H9 (cell line): ENCODE results near the gene KLHL2. TPM values are rescaled to one million over a fixed set of nuclear protein-coding genes. Genes with fewer than 3 reads are reported as not detected.
"Not testable (repeated sequence)": the region's sequence is repeated elsewhere in the genome, so short reads cannot be mapped to it uniquely, and the experiment has no call there.

Experiments used
- DNase-seq: peaks from one replicate; pipeline ENCODE4 v3.0.0-alpha.2; 2017
- H2AFZ ChIP-seq: one replicate; pipeline ENCODE4 v1.6.1; 2013; ENCODE audit warnings: mild to moderate bottlenecking, low read length, control low read depth, moderate library complexity
- H2AK5ac ChIP-seq: 2 replicates; pipeline ENCODE4 v1.6.1; 2013; ENCODE audit warnings: low read length, control low read depth, mixed read lengths; ENCODE audit not compliant: insufficient read length
- H2BK120ac ChIP-seq: one replicate; pipeline ENCODE4 v1.6.1; 2013; ENCODE audit warnings: low read depth, mild to moderate bottlenecking, low read length, control low read depth, inconsistent platforms; ENCODE audit not compliant: poor library complexity, severe bottlenecking
- H2BK12ac ChIP-seq: 2 replicates; pipeline ENCODE4 v1.6.1; 2013; ENCODE audit warnings: low read length, control low read depth, mixed read lengths, low read depth; ENCODE audit not compliant: insufficient read length
- H2BK15ac ChIP-seq: 2 replicates; pipeline ENCODE4 v1.6.1; 2013; ENCODE audit warnings: low read depth, low read length, control low read depth
- H2BK20ac ChIP-seq: one replicate; pipeline ENCODE4 v1.6.1; 2013; ENCODE audit warnings: low read depth, mild to moderate bottlenecking, low read length, control low read depth, inconsistent platforms; ENCODE audit not compliant: poor library complexity, severe bottlenecking
- H2BK5ac ChIP-seq: 2 replicates; pipeline ENCODE4 v1.6.1; 2013; ENCODE audit warnings: low read length, control low read depth, mixed read lengths; ENCODE audit not compliant: insufficient read length
- H3K14ac ChIP-seq: 2 replicates; pipeline ENCODE4 v1.6.1; 2013; ENCODE audit warnings: low read length, control low read depth; ENCODE audit not compliant: insufficient read depth
- H3K18ac ChIP-seq: 2 replicates; pipeline ENCODE4 v1.6.1; 2013; ENCODE audit warnings: low read depth, mild to moderate bottlenecking, mixed read lengths, low read length, control low read depth; ENCODE audit not compliant: insufficient read length
- H3K23ac ChIP-seq: 2 replicates; pipeline ENCODE4 v1.6.1; 2013; ENCODE audit warnings: low read length, control low read depth, mixed read lengths, low read depth; ENCODE audit not compliant: insufficient read length
- H3K23me2 ChIP-seq: 2 replicates; pipeline ENCODE4 v1.6.1; 2013; ENCODE audit warnings: low read depth, mild to moderate bottlenecking, mixed read lengths, low read length, control low read depth; ENCODE audit not compliant: insufficient read length, poor library complexity, severe bottlenecking
- H3K27ac ChIP-seq: 2 replicates; pipeline ENCODE4 v1.5.1; 2013; ENCODE audit warnings: low read length, control low read depth, mixed read lengths, low read depth; ENCODE audit not compliant: insufficient read length
- H3K27me3 ChIP-seq: 2 replicates; pipeline ENCODE4 v1.6.1; 2013; ENCODE audit warnings: low read length, control low read depth, inconsistent platforms; ENCODE audit not compliant: insufficient read depth
- H3K4ac ChIP-seq: 2 replicates; pipeline ENCODE4 v1.6.1; 2013; ENCODE audit warnings: low read depth, mild to moderate bottlenecking, control low read depth, inconsistent platforms, low read length, moderate library complexity
- H3K4me1 ChIP-seq: 2 replicates; pipeline ENCODE4 v1.6.1; 2013; ENCODE audit warnings: low read length, control low read depth, inconsistent platforms; ENCODE audit not compliant: insufficient read depth
- H3K4me2 ChIP-seq: 2 replicates; pipeline ENCODE4 v1.6.1; 2013; ENCODE audit warnings: low read length, control low read depth, mixed read lengths; ENCODE audit not compliant: insufficient read length, insufficient read depth
- H3K56ac ChIP-seq: 2 replicates; pipeline ENCODE4 v1.6.1; 2013; ENCODE audit warnings: low read depth, mild to moderate bottlenecking, mixed read lengths, low read length, control low read depth; ENCODE audit not compliant: insufficient read length
- H3K79me1 ChIP-seq: 2 replicates; pipeline ENCODE4 v1.6.1; 2013; ENCODE audit warnings: low read depth, mild to moderate bottlenecking, moderate library complexity, low read length, control low read depth, inconsistent platforms; ENCODE audit not compliant: insufficient read depth, poor library complexity, severe bottlenecking
- H3K79me2 ChIP-seq: 2 replicates; pipeline ENCODE4 v1.6.1; 2013; ENCODE audit warnings: low read length, control low read depth, inconsistent platforms; ENCODE audit not compliant: insufficient read depth
- H3K9ac ChIP-seq: 2 replicates; pipeline ENCODE4 v1.6.1; 2013; ENCODE audit warnings: low read length, control low read depth, mixed read lengths; ENCODE audit not compliant: insufficient read length; ENCODE audit errors: extremely low read depth
- H3K9me3 ChIP-seq: one replicate; pipeline ENCODE4 v1.6.1; 2013; ENCODE audit warnings: low read depth, low read length, inconsistent platforms; ENCODE audit not compliant: control insufficient read depth
- H3T11ph ChIP-seq: one replicate; pipeline ENCODE4 v1.6.1; 2013; ENCODE audit warnings: mild to moderate bottlenecking, low read length, control low read depth, inconsistent platforms
- H4K20me1 ChIP-seq: one replicate; pipeline ENCODE4 v1.6.1; 2013; ENCODE audit not compliant: control insufficient read depth, insufficient read length, insufficient read depth
- H4K5ac ChIP-seq: 2 replicates; pipeline ENCODE4 v1.6.1; 2013; ENCODE audit warnings: low read depth, mild to moderate bottlenecking, mixed read lengths, low read length, control low read depth; ENCODE audit not compliant: insufficient read length
- H4K8ac ChIP-seq: replicated peaks from 2 replicates; pipeline ENCODE4 v1.6.1; 2013; ENCODE audit warnings: low read length, control low read depth, mixed read lengths, low read depth; ENCODE audit not compliant: insufficient read length
- H4K91ac ChIP-seq: 2 replicates; pipeline ENCODE4 v1.6.1; 2013; ENCODE audit warnings: low read depth, mild to moderate bottlenecking, moderate library complexity, mixed read lengths, low read length, control low read depth; ENCODE audit not compliant: insufficient read length
- H3K27ac Mint-ChIP-seq, 3 experiments: 2 replicates in 2 of 3; 3 replicates in 1 of 3; pipeline ENCODE4 v1.8.0; 2020 to 2021; ENCODE audit warnings: mixed read lengths in 3 of 3, mild to moderate bottlenecking in 1 of 3, moderate library complexity in 1 of 3
- H3K27me3 Mint-ChIP-seq: 2 replicates; pipeline ENCODE4 v1.8.0; 2021; ENCODE audit warnings: low read depth, mild to moderate bottlenecking, moderate library complexity, mixed read lengths
- H3K36me3 Mint-ChIP-seq, 3 experiments: 2 replicates in 2 of 3; 3 replicates in 1 of 3; pipeline ENCODE4 v1.8.0; 2020 to 2021; ENCODE audit warnings: low read depth in 3 of 3, mixed read lengths in 3 of 3; ENCODE audit not compliant: insufficient read depth in 1 of 3
- H3K4me1 Mint-ChIP-seq, 2 experiments: 2 replicates each; pipeline ENCODE4 v1.8.0; 2020; ENCODE audit warnings: mixed read lengths in 2 of 2
- H3K4me3 Mint-ChIP-seq, 2 experiments: 2 replicates in 1 of 2; 3 replicates in 1 of 2; pipeline ENCODE4 v1.8.0; 2020 to 2021; ENCODE audit warnings: mild to moderate bottlenecking in 2 of 2, mixed read lengths in 2 of 2, moderate library complexity in 1 of 2
- H3K9me3 Mint-ChIP-seq, 2 experiments: 2 replicates in 1 of 2; 3 replicates in 1 of 2; pipeline ENCODE4 v1.8.0; 2020; ENCODE audit warnings: mild to moderate bottlenecking in 2 of 2, mixed read lengths in 2 of 2, moderate library complexity in 1 of 2
- WGBS: extraction: QIAGEN DNeasy Blood & Tissue Kit; methylation state at CpG from one replicate; pipeline ENCODE4 v1.1.7; 2013; ENCODE audit warnings: missing lambda C conversion rate, low lambda C conversion rate, mixed read lengths; ENCODE audit not compliant: insufficient read length; ENCODE audit errors: extremely low coverage; 5-methylcytosine and 5-hydroxymethylcytosine counted together
- total RNA-seq: library from RNA; stranded (reverse); gene quantifications from 2 replicates; pipeline ENCODE4 v1.2.1, GENCODE V29; 2021
- TF ChIP-seq, protein P1 (sequence below): fragments of 200-600 bp; sonication (generic); conservative IDR thresholded peaks from 3 replicates; pipeline ENCODE4 v1.8.0; 2021; ENCODE audit warnings: antibody characterized with exemption, mild to moderate bottlenecking

Gene KLHL2
- total RNA-seq, 1 experiment from 2014 or later = 14.3 TPM

- no CpG with 5 or more reads among the region's 3 CpGs for WGBS
- H3K27ac ChIP-seq = no peak overlapping the region
- no peaks in the 10 kb centered on the region for H3K79me1 ChIP-seq
- TF ChIP-seq, protein P1, sequence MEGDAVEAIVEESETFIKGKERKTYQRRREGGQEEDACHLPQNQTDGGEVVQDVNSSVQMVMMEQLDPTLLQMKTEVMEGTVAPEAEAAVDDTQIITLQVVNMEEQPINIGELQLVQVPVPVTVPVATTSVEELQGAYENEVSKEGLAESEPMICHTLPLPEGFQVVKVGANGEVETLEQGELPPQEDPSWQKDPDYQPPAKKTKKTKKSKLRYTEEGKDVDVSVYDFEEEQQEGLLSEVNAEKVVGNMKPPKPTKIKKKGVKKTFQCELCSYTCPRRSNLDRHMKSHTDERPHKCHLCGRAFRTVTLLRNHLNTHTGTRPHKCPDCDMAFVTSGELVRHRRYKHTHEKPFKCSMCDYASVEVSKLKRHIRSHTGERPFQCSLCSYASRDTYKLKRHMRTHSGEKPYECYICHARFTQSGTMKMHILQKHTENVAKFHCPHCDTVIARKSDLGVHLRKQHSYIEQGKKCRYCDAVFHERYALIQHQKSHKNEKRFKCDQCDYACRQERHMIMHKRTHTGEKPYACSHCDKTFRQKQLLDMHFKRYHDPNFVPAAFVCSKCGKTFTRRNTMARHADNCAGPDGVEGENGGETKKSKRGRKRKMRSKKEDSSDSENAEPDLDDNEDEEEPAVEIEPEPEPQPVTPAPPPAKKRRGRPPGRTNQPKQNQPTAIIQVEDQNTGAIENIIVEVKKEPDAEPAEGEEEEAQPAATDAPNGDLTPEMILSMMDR = no peak
- no peak overlapping the region for H2BK20ac ChIP-seq
- H3K56ac ChIP-seq = no peak overlapping the region
- no peak overlapping the region for H3K18ac ChIP-seq
- H3K4me2 ChIP-seq = no peak overlapping the region
- no peak overlapping the region for H4K91ac ChIP-seq
- no peaks in the 10 kb centered on the region for H3K23me2 ChIP-seq
- H2AFZ ChIP-seq = no peak overlapping the region
- H3K27me3 ChIP-seq = no peaks in the 10 kb centered on the region
- no peak overlapping the region for H3K27ac Mint-ChIP-seq
- no peak overlapping the region for H2BK15ac ChIP-seq
- H3K9me3 Mint-ChIP-seq = no peaks in the 10 kb centered on the region
- H4K5ac ChIP-seq = no peak overlapping the region
- no peaks in the 10 kb centered on the region for H3K4me1 Mint-ChIP-seq
- H2BK12ac ChIP-seq = no peak overlapping the region
- no peak overlapping the region for H3K23ac ChIP-seq
- H3K4ac ChIP-seq = no peak overlapping the region
- no peaks in the 10 kb centered on the region for H3K9me3 ChIP-seq
- no peaks in the 10 kb centered on the region for H3K79me2 ChIP-seq
- H3K36me3 Mint-ChIP-seq = peaks cover 4 to 8% (median 4%) of the 10 kb centered on the region in 3 experiments; a peak in 3 of 7 replicates
- no peak overlapping the region for H2BK120ac ChIP-seq
- no peaks in the 10 kb centered on the region for H3K27me3 Mint-ChIP-seq
- H2BK5ac ChIP-seq = no peak overlapping the region
- H3K9ac ChIP-seq = no peak overlapping the region
- H3K4me3 Mint-ChIP-seq = no peak overlapping the region
- no peak overlapping the region for H3T11ph ChIP-seq
- no peak overlapping the region for H4K8ac ChIP-seq
- no peaks in the 10 kb centered on the region for H3K4me1 ChIP-seq
- H3K14ac ChIP-seq = no peak overlapping the region
- no peak overlapping the region for H2AK5ac ChIP-seq
- no peak for DNase-seq
- no peaks in the 10 kb centered on the region for H4K20me1 ChIP-seq
Observed at GRCh38 chr4:165248102-165248501, 40.7 kb downstream of the KLHL2 start.

- H2AFZ ChIP-seq, H3K9me3 Mint-ChIP-seq, H3K4ac ChIP-seq, H3K4me3 Mint-ChIP-seq, H3K9ac ChIP-seq, H3K14ac ChIP-seq, H3K79me2 ChIP-seq, H3K4me2 ChIP-seq, H3K79me1 ChIP-seq, H3K27me3 Mint-ChIP-seq, H3K4me1 Mint-ChIP-seq, H4K5ac ChIP-seq, H3K56ac ChIP-seq, H3K27me3 ChIP-seq, H3K9me3 ChIP-seq, H3K23me2 ChIP-seq, H4K8ac ChIP-seq, H3K23ac ChIP-seq, DNase-seq, H2BK120ac ChIP-seq, H3K36me3 Mint-ChIP-seq, H2BK15ac ChIP-seq, H3K27ac ChIP-seq, H4K20me1 ChIP-seq, H2BK5ac ChIP-seq, H4K91ac ChIP-seq, H3K18ac ChIP-seq, H2BK20ac ChIP-seq, H3K27ac Mint-ChIP-seq, H3K4me1 ChIP-seq, H2BK12ac ChIP-seq, H2AK5ac ChIP-seq, H3T11ph ChIP-seq: not testable (repeated sequence)
- no CpG with 5 or more reads among the region's 1 CpG for WGBS
Observed at GRCh38 chr4:165248904-165249303, 41.5 kb downstream of the KLHL2 start.
